ENCODE data around the gene RNF166. TPM values are rescaled to one million over a fixed set of nuclear protein-coding genes. Genes with fewer than 3 reads are reported as not detected.

The RNF166 gene
- total and polyA plus RNA-seq, 2 experiments from 2014 or later, result 33.5 to 34.2 TPM

DNA sequence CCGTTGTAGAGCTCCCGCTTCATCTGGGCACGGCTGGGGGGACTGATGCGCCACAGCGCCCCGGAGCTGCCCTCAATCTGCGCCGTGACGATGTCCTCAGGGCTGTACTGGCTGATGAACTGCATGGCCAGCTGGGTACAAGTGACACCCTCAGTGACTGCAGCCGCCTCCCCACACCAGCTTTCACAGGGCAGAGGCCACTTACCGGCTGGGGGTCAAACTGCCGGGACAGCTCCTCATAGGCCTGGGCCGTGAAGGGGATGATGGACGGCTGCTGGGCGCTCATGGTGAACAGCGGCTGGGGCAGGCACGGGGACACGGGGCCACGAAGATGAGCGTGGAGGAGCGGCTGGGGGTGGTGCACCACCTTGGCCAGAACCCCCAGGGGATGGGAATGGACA lies 10.4 kb upstream of the RNF166 start:
- TF ChIP-seq, protein P1, sequence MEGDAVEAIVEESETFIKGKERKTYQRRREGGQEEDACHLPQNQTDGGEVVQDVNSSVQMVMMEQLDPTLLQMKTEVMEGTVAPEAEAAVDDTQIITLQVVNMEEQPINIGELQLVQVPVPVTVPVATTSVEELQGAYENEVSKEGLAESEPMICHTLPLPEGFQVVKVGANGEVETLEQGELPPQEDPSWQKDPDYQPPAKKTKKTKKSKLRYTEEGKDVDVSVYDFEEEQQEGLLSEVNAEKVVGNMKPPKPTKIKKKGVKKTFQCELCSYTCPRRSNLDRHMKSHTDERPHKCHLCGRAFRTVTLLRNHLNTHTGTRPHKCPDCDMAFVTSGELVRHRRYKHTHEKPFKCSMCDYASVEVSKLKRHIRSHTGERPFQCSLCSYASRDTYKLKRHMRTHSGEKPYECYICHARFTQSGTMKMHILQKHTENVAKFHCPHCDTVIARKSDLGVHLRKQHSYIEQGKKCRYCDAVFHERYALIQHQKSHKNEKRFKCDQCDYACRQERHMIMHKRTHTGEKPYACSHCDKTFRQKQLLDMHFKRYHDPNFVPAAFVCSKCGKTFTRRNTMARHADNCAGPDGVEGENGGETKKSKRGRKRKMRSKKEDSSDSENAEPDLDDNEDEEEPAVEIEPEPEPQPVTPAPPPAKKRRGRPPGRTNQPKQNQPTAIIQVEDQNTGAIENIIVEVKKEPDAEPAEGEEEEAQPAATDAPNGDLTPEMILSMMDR (IDR thresholded peaks at IDR 0.05; ENCODE audit: low read depth, low read length), result no peak
- no peaks in the 10 kb centered on the region for H3K9me3 ChIP-seq (ENCODE audit: low read depth)
- no peak for DNase-seq (ENCODE audit: low read depth in 1 of 2, low spot score in 1 of 2)
- no peaks in the 10 kb centered on the region for H3K4me1 ChIP-seq (ENCODE audit: low read depth)
- H3K27ac ChIP-seq, result no peak overlapping the region
- H3K27me3 ChIP-seq, result no peaks in the 10 kb centered on the region
- no peak overlapping the region for H3K4me3 ChIP-seq
- peaks cover 18% of the 10 kb centered on the region for H3K36me3 ChIP-seq

DNA sequence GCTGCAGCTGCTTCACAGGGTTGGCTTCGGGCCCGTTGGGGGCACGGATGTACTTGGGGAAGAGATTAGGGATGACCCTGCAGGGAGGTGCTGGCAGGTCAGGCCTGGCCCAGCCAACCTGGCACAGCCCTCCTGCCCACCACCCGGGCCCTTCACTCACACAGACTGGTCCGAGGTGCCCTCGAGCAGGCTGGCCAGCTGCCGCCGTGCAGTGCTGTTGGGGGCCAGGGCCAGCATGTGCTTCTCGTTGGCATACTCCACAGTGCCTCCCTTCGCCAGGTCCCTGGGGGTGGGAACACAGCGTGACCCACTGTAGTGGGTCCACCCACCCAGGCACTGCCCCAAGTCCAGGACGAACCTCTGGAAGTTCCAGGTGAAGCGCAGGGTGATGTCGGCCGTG lies 10.0 kb upstream of the RNF166 start:
- no peaks in the 10 kb centered on the region for H3K27me3 ChIP-seq
- DNase-seq (ENCODE audit: low read depth in 1 of 2, low spot score in 1 of 2), result no peak
- no peak overlapping the region for H3K4me3 ChIP-seq
- no peaks in the 10 kb centered on the region for H3K9me3 ChIP-seq (ENCODE audit: low read depth)
- no peaks in the 10 kb centered on the region for H3K4me1 ChIP-seq (ENCODE audit: low read depth)
- peaks cover 14% of the 10 kb centered on the region for H3K36me3 ChIP-seq
- H3K27ac ChIP-seq, result no peak overlapping the region
- TF ChIP-seq, protein P1 (IDR thresholded peaks at IDR 0.05; ENCODE audit: low read depth, low read length), result no peak

DNA sequence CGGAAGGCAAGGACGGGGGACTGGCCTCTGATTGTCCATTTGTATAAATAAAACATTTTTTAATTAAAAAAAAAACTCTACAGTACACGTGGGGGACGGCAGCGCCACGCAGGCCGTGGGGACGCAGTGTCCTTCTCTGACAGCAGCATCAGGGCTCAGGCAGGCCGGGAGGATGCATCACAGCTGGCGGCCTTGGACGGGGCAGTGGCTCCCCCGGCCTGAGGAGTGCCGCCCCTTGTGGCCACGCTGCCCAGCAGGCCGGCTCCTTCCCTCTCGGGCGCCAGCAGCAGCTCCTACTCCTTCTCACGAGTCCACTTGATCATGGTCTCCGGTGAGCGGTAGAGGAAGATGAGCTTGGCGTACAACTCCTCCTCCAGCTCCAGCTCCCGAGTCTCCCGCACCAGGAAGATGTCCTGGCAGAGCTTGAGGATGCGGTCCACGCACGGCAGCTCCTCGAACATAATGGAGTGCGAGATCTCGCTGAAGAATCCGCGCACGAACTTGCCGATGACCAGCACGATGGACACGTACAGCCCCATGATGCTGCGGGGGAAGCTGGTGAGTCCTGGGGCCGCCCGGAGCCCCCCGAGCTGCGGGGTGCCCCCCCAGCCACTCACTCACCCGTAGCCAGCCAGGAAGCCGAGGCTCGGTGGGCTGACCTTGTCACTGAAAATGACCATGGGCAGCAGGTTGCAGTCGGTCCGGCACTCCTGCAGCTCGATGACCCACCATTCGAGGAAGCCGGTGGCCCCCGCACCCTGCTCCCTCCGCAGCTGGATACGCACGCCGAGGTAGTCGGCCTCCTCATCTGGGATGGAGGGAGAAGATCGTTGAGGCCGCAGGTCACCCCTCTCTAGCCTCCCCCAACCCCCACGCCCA lies 9.3 kb upstream of the RNF166 start:
- no peak for DNase-seq (ENCODE audit: low read depth in 1 of 2, low spot score in 1 of 2)
- no peaks in the 10 kb centered on the region for H3K4me1 ChIP-seq (ENCODE audit: low read depth)
- no peaks in the 10 kb centered on the region for H3K9me3 ChIP-seq (ENCODE audit: low read depth)
- peaks cover 14% of the 10 kb centered on the region for H3K36me3 ChIP-seq
- TF ChIP-seq, protein P1 (IDR thresholded peaks at IDR 0.05; ENCODE audit: low read depth, low read length), result no peak
- no peaks in the 10 kb centered on the region for H3K27me3 ChIP-seq
- H3K27ac ChIP-seq, result no peak overlapping the region
- H3K4me3 ChIP-seq, result no peak overlapping the region

DNA sequence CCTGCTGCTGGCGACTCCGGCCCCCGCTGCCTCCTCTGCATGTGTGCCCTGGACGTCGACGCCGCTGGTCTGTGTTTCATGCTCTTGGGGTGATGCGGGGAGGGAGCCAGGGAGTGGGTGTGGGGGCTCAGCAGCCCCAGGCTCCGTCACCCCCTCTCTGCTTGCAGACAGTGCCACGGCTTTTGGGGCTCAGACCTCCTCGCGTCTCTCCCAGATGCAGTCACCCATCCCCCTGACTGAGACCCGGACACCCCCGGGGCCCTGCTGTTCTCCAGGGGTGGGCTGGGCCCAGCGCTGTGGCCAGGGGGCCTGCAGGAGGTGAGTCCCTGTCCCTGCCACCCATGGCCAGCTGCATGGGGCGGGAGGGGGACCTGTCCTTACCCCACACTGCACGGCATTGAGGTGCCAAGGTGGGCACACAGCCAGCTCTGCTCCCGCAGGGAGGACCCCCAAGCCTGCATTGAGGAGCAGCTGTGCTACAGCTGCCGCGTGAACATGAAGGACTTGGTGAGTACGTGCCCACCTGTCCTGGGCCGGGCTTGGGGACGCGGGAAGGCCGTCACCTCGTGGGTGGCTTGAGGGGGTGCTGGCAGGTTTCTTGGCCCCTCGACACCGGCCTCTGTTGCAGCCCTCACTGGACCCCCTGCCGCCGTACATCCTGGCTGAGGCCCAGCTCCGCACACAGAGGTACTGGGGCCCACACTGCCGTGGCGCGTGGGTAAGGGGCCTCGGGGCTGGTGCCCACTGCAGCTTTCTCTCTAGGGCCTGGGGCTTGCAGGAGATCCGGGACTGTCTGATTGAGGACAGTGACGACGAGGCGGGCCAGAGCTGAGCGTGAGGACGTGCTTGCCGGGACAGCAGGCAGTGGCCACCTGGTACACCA lies 8.5 kb upstream of the RNF166 start:
- TF ChIP-seq, protein P1 (IDR thresholded peaks at IDR 0.05; ENCODE audit: low read depth, low read length), result no peak
- DNase-seq (ENCODE audit: low read depth in 1 of 2, low spot score in 1 of 2), result no peak
- H3K36me3 ChIP-seq, result peaks cover 9% of the 10 kb centered on the region

DNA sequence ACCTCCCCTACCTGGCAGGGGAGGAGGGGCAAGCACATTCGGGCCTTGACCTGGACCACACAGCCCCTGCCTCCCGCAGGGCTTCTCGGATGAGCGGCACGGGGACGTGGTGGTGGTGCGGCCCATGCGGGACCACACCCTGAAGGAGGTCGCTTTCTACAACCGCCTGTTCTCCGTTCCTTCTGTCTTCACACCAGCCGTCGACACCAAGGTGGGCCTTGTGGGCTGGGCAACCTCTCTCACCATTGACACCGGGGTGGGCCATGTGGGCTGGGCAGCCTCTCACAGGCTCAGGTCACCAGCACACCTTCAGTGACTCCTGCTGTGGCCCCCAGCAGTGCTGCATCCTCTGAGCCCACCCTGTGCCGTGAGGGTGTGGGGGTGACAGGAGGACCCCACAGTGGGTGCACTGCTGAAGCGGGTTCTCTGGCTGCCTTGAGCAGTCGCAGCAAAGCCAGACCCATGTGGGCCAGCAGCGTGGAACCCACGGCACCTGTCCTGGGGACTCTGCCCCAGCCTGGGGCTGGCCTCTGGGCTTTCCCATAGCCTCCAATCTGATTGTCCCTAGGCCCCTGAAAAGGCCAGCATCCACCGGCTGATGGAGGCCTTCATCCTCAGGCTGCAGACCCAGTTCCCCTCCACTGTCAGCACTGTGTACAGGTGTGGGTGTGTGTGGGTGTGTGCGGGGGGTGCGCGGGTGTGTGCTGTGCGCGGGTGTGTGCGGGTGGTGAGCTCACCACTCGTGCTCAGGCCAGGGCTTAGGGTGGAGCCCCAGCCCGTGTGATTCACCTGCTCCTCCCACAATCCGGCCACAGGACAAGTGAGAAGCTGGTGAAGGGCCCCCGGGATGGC lies 7.6 kb upstream of the RNF166 start:
- no peaks in the 10 kb centered on the region for H3K27me3 ChIP-seq
- H3K9me3 ChIP-seq (ENCODE audit: low read depth), result no peaks in the 10 kb centered on the region
- no peaks in the 10 kb centered on the region for H3K4me1 ChIP-seq (ENCODE audit: low read depth)
- H3K36me3 ChIP-seq, result peaks cover 9% of the 10 kb centered on the region
- no peak for DNase-seq (ENCODE audit: low read depth in 1 of 2, low spot score in 1 of 2)
- TF ChIP-seq, protein P1 (IDR thresholded peaks at IDR 0.05; ENCODE audit: low read depth, low read length), result no peak
- no peak overlapping the region for H3K4me3 ChIP-seq
- no peak overlapping the region for H3K27ac ChIP-seq

More for the DNA sequence above, 8.5 kb upstream of the RNF166 start:
- Histone ChIP-seq H3K4me1 (ENCODE audit: low read depth) (no peaks in the 10 kb centered on the region), H3K4me3 (no peak overlapping the region), H3K9me3 (ENCODE audit: low read depth) (no peaks in the 10 kb centered on the region), H3K27me3 (no peaks in the 10 kb centered on the region), H3K27ac (no peak overlapping the region)

Measured in cardiac muscle cell (in vitro differentiated cells and primary cell).